GM21529 (cell line): Measurements from ENCODE around the gene RIPOR3.
A peak's percentile ranks its signal among the peaks of the same experiment; 100 is the strongest.
"Not testable (repeated sequence)": the region's sequence is repeated elsewhere in the genome, so short reads cannot be mapped to it uniquely, and the experiment has no call there.

Source experiments
- ATAC-seq: cut with Tn5 transposase; IDR thresholded peaks from one replicate; pipeline ENCODE4 v1.9.1; 2021; ENCODE audit not compliant: unreplicated experiment

Gene RIPOR3

GRCh38 chr20:50560867-50561266, 130.5 kb downstream of the RIPOR3 start:
- ATAC-seq: no peak

- ATAC-seq: no peak
Observed at GRCh38 chr20:50559856-50560638, 131.3 kb downstream of the RIPOR3 start.

DNA sequence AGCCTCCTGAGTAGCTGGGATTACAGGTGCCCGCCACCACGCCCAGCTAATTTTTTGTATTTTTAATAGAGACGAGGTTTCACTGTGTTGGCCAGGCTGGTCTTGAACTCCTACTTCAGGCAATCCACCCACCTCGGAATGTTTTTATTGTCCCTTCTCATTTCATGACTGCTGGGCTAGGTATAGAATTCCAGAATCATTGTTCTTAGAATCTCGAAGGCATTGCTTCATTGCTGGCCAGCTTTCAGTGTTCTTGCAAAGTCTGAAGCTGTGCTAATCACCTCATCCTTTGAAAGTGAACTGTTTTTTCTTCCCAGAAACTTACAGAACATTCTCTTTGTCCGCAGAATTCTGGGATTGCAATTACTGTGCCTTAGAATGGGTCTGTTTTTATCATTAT, 132.2 kb downstream of the RIPOR3 start:
- ATAC-seq: no peak

- ATAC-seq: no peak
Observed at GRCh38 chr20:50558483-50558925, 132.8 kb downstream of the RIPOR3 start.

- no peak for ATAC-seq
Observed at GRCh38 chr20:50557549-50558134, 133.7 kb downstream of the RIPOR3 start.

- no peak for ATAC-seq
Observed at GRCh38 chr20:50555662-50556061, 135.7 kb downstream of the RIPOR3 start.

DNA sequence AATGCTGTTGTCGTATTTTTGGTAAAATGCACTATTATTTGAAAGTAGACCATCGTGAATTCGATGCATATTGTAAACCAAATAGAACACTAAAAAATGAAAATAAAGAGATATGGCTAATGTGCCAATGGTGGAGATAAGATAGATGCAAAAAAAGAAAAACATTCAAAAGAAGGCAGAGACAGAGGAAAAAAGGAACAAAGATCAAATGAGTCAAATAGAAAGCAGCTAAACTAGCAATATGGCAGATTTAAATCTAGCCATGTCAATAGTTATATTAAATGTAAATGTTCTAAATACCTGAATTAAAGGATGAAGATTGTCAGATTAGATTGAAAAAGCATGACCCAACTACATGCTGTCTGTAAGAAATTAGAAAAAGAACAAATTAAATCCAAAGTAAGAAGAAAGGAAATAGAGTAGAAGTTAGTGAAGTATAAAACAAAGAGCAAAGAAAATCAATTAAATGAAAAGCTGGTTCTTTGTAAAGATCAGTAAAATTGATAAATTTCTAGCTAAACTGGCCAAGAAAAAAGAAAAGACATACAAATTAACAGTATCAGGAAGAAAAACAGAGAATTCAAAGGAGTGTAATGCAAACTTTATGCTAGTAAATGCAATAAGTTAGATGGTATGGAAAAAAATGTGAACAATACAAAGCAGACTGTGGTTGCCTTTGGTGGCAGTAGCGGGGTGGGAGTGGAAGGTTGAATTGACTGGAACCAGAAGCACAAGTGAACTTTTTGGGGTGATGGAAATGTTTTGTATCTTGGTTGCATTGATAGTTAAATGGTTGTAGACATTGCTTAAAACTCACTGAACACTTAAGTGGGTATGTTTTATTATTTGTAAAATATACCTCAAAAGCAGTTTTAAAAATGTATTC, 136.4 kb downstream of the RIPOR3 start:
- no peak for ATAC-seq

- no peak for ATAC-seq
Observed at GRCh38 chr20:50552979-50553378, 138.4 kb downstream of the RIPOR3 start.

DNA sequence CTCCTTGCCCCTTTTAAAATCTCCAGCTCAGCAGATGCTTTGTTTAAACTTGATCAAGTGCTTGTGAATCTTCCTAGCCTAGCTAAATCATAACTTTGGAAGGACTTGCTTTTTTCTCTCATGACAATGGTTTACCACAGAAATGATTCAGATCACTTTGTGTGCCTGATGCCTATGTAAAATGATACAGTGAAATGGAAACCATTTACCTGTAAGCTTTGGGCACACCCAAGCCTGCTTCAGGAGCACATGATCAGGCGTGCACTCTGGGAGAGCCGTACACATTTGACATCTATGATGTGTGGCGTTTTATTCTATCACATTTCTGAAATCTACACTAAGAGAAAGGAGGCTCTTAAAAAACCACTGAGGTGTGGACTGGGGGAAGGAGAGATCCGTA, 140.1 kb downstream of the RIPOR3 start:
- no peak for ATAC-seq

- no peak for ATAC-seq
Observed at GRCh38 chr20:50550531-50550930, 140.8 kb downstream of the RIPOR3 start.

GRCh38 chr20:50548396-50548795, 142.9 kb downstream of the RIPOR3 start:
- ATAC-seq: no peak

DNA sequence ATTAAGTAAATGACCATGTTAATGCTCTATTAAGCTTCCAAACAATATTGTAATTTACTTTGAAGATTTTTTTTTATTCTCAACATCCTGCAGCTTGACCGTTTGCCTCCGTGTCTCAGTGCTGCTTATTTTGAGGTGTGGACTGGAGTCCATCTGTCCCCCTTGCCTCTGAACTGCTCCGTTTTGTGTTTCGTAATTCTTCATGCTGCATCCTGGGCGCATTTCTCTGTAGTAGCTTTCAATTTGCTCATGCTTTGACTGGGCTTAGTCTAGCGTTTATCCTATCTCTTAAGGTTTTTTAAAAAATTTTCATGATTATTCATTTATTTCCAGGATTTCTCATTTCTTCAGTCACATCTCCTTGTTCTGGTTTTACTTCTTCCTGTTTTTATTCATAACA, 143.4 kb downstream of the RIPOR3 start:
- no peak for ATAC-seq

DNA sequence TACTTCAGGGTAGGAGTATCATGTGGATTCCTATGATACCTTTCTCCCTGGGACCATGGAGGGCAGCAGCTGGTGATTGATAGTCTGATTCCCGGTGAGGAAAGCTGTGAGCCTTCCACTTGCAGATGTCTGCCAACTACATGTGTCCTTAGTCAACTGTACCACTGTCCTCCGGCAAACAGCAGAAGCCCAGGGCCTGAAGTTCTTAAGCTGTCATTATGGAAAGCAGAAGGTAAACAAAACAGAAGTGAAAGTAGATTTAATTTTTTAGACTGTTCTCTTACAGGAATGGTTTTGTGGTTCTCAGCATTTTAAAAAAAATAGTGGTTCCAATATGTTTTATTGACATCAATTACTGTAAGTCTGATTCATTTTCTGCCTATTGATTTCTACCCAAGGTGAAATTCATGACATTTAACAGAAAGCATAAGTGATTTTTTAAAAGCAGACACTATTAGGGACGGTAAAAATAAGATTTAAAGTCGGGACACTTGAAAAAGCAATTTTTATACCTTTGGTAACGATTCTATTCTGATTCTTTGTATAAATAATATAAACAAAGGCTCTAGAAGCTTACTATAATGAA, 144.5 kb downstream of the RIPOR3 start:
- peak; percentile 57 for ATAC-seq

GRCh38 chr20:50545126-50545525, 146.2 kb downstream of the RIPOR3 start:
- ATAC-seq: no peak

- ATAC-seq: no peak
Observed at GRCh38 chr20:50543326-50543725, 148.0 kb downstream of the RIPOR3 start.

DNA sequence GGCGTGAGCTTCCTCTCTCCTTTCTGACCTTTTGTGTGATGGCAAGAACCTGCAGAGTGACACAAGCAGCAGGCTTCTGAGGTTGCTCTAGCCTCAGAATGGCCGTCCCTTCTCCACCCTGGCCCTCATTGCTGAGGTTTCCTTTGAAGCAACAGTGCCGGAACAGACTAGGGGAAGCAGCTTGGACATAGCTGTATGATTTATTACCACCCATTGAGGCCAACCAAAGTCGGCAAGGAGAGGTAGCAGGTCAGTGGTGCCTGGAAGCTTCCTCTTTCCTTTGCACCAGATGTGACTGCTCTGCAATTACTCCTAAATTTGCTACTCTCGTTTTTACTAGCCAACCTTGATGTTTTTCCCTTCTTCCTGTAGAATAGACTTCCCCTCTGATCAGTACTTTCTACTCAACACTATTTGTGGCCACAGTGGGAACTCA, 149.7 kb downstream of the RIPOR3 start:
- ATAC-seq: peak; percentile 61

GRCh38 chr20:50540620-50541605, 150.4 kb downstream of the RIPOR3 start:
- no peak for ATAC-seq

DNA sequence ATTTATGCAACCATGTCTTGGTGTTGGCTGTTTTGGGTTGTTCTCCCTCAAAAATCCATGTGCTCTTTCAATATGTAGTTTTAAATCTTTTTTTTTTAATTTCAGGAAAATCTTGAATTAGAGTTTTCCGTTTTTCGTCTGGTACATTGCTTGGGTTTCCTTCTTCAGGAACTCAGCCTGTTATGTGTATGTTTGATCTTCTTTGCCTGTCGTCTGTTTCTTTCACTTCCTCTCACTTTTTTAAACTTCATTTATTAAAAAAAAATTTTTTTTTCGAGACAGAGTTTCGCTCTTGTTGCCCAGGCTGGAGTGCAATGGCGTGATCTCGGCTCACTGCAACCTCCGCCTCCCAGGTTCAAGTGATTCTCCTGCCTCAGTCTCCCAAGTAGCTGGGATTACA, 151.5 kb downstream of the RIPOR3 start:
- not testable (repeated sequence) for ATAC-seq

GRCh38 chr20:50538276-50538675, 153.1 kb downstream of the RIPOR3 start:
- no peak for ATAC-seq
